ENCODE data around the gene ATP2B3. TPM values are rescaled to one million over a fixed set of nuclear protein-coding genes. Genes with fewer than 3 reads are reported as not detected.

Gene ATP2B3
- total RNA-seq, 1 donor from 2014 or later = 0.10 TPM

DNA sequence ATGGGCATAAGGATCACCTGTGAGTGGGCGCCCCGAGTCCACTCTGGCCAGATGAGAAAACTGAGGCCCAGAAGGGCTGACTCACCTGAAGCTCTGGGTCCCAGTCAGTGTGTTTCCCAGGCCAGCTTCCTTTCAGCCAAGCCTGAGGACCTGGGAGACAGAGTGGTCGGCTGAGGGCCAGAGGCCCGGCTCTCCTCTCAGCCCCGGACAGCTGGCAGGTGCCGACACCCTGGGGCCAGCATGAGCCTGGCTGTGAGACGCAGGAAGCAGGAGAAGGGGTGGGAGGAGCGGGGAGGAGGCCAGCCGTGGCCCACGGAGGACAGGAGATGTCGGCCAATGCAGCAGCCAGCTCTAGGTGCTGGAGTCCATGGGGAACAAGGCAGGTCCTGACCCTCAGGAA, 28.9 kb downstream of the ATP2B3 start:
- Mint-ChIP-seq H3K9me3 (ENCODE audit: unreplicated experiment) (no peaks in the 10 kb centered on the region), H3K27me3 (ENCODE audit: unreplicated experiment) (no peaks in the 10 kb centered on the region), H3K27ac (ENCODE audit: unreplicated experiment) (no peak overlapping the region), H3K4me1 (ENCODE audit: unreplicated experiment) (peaks cover 12% of the 10 kb centered on the region), H3K4me3 (ENCODE audit: unreplicated experiment) (no peak overlapping the region), H3K36me3 (ENCODE audit: low read depth, unreplicated experiment) (no peaks in the 10 kb centered on the region)
- TF ChIP-seq, protein P1, sequence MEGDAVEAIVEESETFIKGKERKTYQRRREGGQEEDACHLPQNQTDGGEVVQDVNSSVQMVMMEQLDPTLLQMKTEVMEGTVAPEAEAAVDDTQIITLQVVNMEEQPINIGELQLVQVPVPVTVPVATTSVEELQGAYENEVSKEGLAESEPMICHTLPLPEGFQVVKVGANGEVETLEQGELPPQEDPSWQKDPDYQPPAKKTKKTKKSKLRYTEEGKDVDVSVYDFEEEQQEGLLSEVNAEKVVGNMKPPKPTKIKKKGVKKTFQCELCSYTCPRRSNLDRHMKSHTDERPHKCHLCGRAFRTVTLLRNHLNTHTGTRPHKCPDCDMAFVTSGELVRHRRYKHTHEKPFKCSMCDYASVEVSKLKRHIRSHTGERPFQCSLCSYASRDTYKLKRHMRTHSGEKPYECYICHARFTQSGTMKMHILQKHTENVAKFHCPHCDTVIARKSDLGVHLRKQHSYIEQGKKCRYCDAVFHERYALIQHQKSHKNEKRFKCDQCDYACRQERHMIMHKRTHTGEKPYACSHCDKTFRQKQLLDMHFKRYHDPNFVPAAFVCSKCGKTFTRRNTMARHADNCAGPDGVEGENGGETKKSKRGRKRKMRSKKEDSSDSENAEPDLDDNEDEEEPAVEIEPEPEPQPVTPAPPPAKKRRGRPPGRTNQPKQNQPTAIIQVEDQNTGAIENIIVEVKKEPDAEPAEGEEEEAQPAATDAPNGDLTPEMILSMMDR (IDR thresholded peaks at IDR 0.05; ENCODE audit: unreplicated experiment) = no peak
- DNase-seq (ENCODE audit: low spot score) = no peak

GRCh38 chrX:153547195-153547594, 29.8 kb downstream of the ATP2B3 start:
- H3K4me1 Mint-ChIP-seq (ENCODE audit: unreplicated experiment) = peaks cover 14% of the 10 kb centered on the region
- H3K27me3 Mint-ChIP-seq (ENCODE audit: unreplicated experiment) = peaks cover 2% of the 10 kb centered on the region
- H3K27ac Mint-ChIP-seq (ENCODE audit: unreplicated experiment) = no peak overlapping the region
- no peak overlapping the region for H3K4me3 Mint-ChIP-seq (ENCODE audit: unreplicated experiment)
- DNase-seq (ENCODE audit: low spot score) = no peak
- no peaks in the 10 kb centered on the region for H3K9me3 Mint-ChIP-seq (ENCODE audit: unreplicated experiment)
- TF ChIP-seq, protein P1 (IDR thresholded peaks at IDR 0.05; ENCODE audit: unreplicated experiment) = no peak
- no peaks in the 10 kb centered on the region for H3K36me3 Mint-ChIP-seq (ENCODE audit: low read depth, unreplicated experiment)

GRCh38 chrX:153549231-153549630, 31.8 kb downstream of the ATP2B3 start:
- no peak for DNase-seq (ENCODE audit: low spot score)
- Mint-ChIP-seq H3K9me3 (ENCODE audit: unreplicated experiment) (no peaks in the 10 kb centered on the region), H3K4me3 (ENCODE audit: unreplicated experiment) (no peak overlapping the region), H3K4me1 (ENCODE audit: unreplicated experiment) (peaks cover 14% of the 10 kb centered on the region), H3K36me3 (ENCODE audit: low read depth, unreplicated experiment) (no peaks in the 10 kb centered on the region), H3K27me3 (ENCODE audit: unreplicated experiment) (peaks cover 7% of the 10 kb centered on the region), H3K27ac (ENCODE audit: unreplicated experiment) (no peak overlapping the region)
- TF ChIP-seq, protein P1 (IDR thresholded peaks at IDR 0.05; ENCODE audit: unreplicated experiment) = no peak

- DNase-seq (ENCODE audit: low spot score) = no peak
- Mint-ChIP-seq H3K36me3 (ENCODE audit: low read depth, unreplicated experiment) (no peaks in the 10 kb centered on the region), H3K27ac (ENCODE audit: unreplicated experiment) (no peak overlapping the region), H3K4me1 (ENCODE audit: unreplicated experiment) (peaks cover 14% of the 10 kb centered on the region), H3K27me3 (ENCODE audit: unreplicated experiment) (peaks cover 7% of the 10 kb centered on the region), H3K4me3 (ENCODE audit: unreplicated experiment) (no peak overlapping the region), H3K9me3 (ENCODE audit: unreplicated experiment) (no peaks in the 10 kb centered on the region)
- TF ChIP-seq, protein P1 (IDR thresholded peaks at IDR 0.05; ENCODE audit: unreplicated experiment) = no peak
These were observed 32.4 kb downstream of the ATP2B3 start for GRCh38 chrX:153549807-153550206.

DNA sequence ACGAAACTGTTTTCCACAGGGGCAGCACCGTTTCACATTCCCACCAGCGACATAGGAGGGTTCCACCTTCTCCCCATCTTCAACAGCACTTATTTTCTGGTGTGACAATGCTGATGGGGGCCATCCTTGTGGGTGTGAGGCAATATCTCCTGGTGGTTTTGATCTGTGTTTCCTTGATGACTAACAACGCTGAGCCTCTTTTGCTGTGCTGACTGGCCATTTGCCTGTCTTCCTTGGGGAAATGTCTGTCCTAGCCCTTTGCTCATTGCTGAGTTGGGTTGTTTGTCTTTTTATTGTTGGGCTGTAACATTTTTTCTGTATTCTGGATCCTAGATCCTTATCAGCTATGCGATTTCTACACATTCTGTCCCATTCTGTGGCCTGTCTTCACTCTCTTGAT, 33.7 kb downstream of the ATP2B3 start:
- no peak for DNase-seq (ENCODE audit: low spot score)
- Mint-ChIP-seq H3K4me1 (ENCODE audit: unreplicated experiment) (peaks cover 14% of the 10 kb centered on the region), H3K4me3 (ENCODE audit: unreplicated experiment) (no peak overlapping the region), H3K36me3 (ENCODE audit: low read depth, unreplicated experiment) (no peaks in the 10 kb centered on the region), H3K27me3 (ENCODE audit: unreplicated experiment) (peaks cover 13% of the 10 kb centered on the region), H3K9me3 (ENCODE audit: unreplicated experiment) (no peaks in the 10 kb centered on the region), H3K27ac (ENCODE audit: unreplicated experiment) (no peak overlapping the region)
- TF ChIP-seq, protein P1 (IDR thresholded peaks at IDR 0.05; ENCODE audit: unreplicated experiment) = no peak
